Nephron progenitor cell (in vitro differentiated cells): ENCODE measurements around the gene TRABD2B.

ENCODE experiments used
- DNase-seq: peaks from one replicate; pipeline ENCODE4 v3.0.0; 2021
- H3K27ac Mint-ChIP-seq: 2 replicates; pipeline ENCODE4 v1.8.0; 2021; ENCODE audit warnings: mild to moderate bottlenecking, moderate library complexity, mixed read lengths
- H3K27me3 Mint-ChIP-seq: 2 replicates; pipeline ENCODE4 v1.8.0; 2021; ENCODE audit warnings: mild to moderate bottlenecking, low read depth, mixed read lengths; ENCODE audit not compliant: poor library complexity
- H3K36me3 Mint-ChIP-seq: 2 replicates; pipeline ENCODE4 v1.8.0; 2021; ENCODE audit warnings: low read depth, mixed read lengths
- H3K4me1 Mint-ChIP-seq: 2 replicates; pipeline ENCODE4 v1.8.0; 2021; ENCODE audit warnings: mixed read lengths
- H3K4me3 Mint-ChIP-seq: 2 replicates; pipeline ENCODE4 v1.8.0; 2021; ENCODE audit warnings: mild to moderate bottlenecking, moderate library complexity, mixed read lengths
- H3K9me3 Mint-ChIP-seq: 2 replicates; pipeline ENCODE4 v1.8.0; 2021; ENCODE audit warnings: mild to moderate bottlenecking, moderate library complexity, mixed read lengths
- CTCF ChIP-seq: fragments of 200-600 bp; sonication (generic); IDR thresholded peaks from 2 replicates; pipeline ENCODE4 v1.5.0; 2021; ENCODE audit warnings: antibody characterized with exemption

The TRABD2B gene

DNA sequence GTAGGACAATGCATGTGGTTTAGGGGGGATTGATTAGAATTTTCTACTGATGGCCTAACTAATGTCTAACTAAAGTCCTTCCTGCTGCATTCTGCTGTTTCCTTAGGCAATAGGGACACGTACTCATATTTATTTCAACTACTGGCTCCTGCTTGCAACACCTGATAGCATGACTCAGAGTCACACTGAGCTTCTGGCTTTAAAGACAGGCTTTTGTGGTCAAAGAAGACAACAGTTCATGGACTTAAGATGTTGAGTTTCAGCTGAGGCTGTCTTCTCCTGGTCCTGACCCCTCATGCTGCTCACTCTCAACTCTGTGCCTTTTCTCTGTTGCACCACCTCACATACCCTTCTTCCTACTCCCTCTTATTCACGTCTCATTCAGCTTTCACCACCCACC lies 29.1 kb upstream of the TRABD2B start:
- no peak overlapping the region for H3K27ac Mint-ChIP-seq
- no peak for DNase-seq
- peaks cover 56% of the 10 kb centered on the region for H3K4me1 Mint-ChIP-seq
- H3K9me3 Mint-ChIP-seq, result no peaks in the 10 kb centered on the region
- no peak overlapping the region for H3K4me3 Mint-ChIP-seq
- H3K36me3 Mint-ChIP-seq, result no peaks in the 10 kb centered on the region
- TF ChIP-seq CTCF, result no peak
- H3K27me3 Mint-ChIP-seq, result peaks cover 4% of the 10 kb centered on the region

- Mint-ChIP-seq H3K9me3 (no peaks in the 10 kb centered on the region), H3K4me1 (peaks cover 64% of the 10 kb centered on the region), H3K27me3 (peaks cover 4% of the 10 kb centered on the region), H3K36me3 (no peaks in the 10 kb centered on the region), H3K4me3 (no peak overlapping the region), H3K27ac (no peak overlapping the region)
- TF ChIP-seq CTCF, result no peak
- DNase-seq, result no peak
These were observed 27.9 kb upstream of the TRABD2B start for GRCh38 chr1:48025076-48025475.

- no peak for DNase-seq
- H3K4me1 Mint-ChIP-seq, result peaks cover 65% of the 10 kb centered on the region
- no peak overlapping the region for H3K4me3 Mint-ChIP-seq
- no peaks in the 10 kb centered on the region for H3K9me3 Mint-ChIP-seq
- no peak for TF ChIP-seq CTCF
- no peak overlapping the region for H3K27ac Mint-ChIP-seq
- no peaks in the 10 kb centered on the region for H3K36me3 Mint-ChIP-seq
- H3K27me3 Mint-ChIP-seq, result peaks cover 6% of the 10 kb centered on the region
These were observed 26.3 kb upstream of the TRABD2B start for GRCh38 chr1:48023488-48023887.

DNA sequence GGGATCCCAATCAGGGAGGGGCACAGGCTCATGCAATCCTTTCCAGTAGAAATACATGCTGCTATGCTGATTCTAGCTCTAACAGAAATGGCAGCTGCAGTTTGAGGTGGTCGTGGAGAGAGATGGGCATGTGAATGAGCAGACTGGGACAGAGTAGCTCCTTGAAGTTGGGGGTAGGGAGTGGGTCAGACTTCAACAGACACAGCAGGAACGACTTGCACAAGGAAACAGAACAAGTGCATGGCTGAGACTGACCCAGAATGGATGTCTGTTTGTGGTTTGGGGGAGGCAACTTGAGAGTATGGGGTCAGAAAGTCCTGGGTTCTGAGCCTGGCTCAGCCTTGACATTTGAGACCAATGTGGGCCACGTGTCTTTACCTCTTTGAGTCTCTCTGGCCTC lies 25.1 kb upstream of the TRABD2B start:
- Mint-ChIP-seq H3K4me3 (no peak overlapping the region), H3K36me3 (no peaks in the 10 kb centered on the region), H3K9me3 (no peaks in the 10 kb centered on the region), H3K4me1 (peaks cover 63% of the 10 kb centered on the region), H3K27me3 (peaks cover 6% of the 10 kb centered on the region), H3K27ac (no peak overlapping the region)
- TF ChIP-seq CTCF, result no peak
- no peak for DNase-seq

GRCh38 chr1:48021792-48022191 lies 24.6 kb upstream of the TRABD2B start:
- Mint-ChIP-seq H3K27ac (no peak overlapping the region), H3K27me3 (peaks cover 6% of the 10 kb centered on the region), H3K36me3 (no peaks in the 10 kb centered on the region), H3K4me3 (no peak overlapping the region), H3K4me1 (peaks cover 63% of the 10 kb centered on the region), H3K9me3 (no peaks in the 10 kb centered on the region)
- no peak for DNase-seq
- TF ChIP-seq CTCF, result no peak

DNA sequence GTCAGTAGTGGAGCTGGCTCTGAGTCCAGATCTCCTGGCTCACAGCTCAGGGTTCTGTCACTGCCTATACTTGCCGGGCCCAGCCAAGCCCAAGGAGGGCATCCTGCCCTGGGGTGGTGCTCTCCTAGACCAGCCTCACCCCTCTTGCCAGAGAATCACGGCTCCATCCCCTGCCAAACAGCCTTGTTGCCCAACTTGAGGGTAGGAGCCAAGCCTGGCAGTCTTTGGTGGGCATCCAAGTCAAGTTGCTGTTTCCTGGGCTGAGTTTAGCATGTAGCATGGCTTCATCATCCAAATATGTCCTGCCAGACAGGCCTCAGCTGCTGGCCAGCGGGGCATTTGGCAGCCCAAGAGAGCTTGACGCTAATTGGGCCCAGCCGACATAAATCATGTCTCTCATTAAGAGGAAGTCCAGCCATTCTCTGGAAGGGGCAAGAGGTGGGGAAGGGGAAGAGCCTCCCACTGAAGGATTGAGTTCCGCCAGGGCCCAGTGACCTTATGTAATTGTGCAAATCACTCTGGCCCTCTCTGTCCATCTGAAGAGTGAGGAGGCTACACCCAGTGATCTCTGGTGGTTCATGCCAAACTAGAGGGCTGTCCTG lies 22.6 kb upstream of the TRABD2B start:
- Mint-ChIP-seq H3K27me3 (peaks cover 19% of the 10 kb centered on the region), H3K4me3 (no peak overlapping the region), H3K27ac (peak overlapping the region; percentile 34), H3K36me3 (no peaks in the 10 kb centered on the region), H3K4me1 (peaks cover 56% of the 10 kb centered on the region), H3K9me3 (no peaks in the 10 kb centered on the region)
- DNase-seq, result peak; percentile 36
- no peak for TF ChIP-seq CTCF
